ENCODE results near the gene TUT7.

Gene TUT7

DNA sequence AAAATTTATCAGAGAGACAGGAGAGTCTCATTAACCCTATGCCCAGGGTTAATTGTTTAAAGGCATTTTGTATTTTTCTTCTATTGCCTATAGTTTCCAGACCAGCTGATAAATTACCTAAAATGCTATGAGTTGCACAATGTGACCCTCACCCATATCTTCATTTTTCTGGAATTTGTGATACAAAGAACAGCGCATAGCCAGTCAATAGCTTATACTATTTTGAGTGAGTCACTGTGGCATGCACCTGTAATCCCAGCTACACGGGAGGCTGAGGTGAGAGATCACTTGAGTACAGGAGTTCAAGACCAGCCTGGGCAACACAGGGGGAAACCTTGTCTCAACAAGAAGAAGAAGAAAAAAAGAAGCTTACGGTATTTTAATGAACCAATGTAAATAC, 97.6 kb downstream of the TUT7 start:
- no peak for DNase-seq

- DNase-seq: no peak
Measured at GRCh38 chr9:86253577-86253976, 100.6 kb downstream of the TUT7 start.

DNA sequence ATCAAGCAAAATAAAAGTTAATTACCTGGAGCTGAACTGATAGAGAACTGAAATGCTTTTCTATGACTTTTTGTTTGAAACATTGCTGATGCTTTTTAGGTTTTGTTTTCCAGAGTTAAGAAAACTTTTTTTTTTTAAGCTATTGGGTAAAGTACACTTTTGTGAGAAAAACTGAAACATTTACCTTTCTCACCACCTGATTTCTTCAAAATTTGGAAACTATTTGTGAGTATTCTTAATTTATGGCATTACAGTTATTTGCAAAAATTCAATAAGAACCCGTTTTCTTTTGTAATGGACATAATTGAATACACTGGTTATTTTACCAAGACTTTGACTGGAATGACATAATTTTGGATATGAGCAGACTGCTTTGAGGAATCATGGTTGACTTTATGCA, 101.3 kb downstream of the TUT7 start:
- DNase-seq: no peak

- no peak for DNase-seq
Measured at GRCh38 chr9:86250123-86250522, 104.1 kb downstream of the TUT7 start.

DNA sequence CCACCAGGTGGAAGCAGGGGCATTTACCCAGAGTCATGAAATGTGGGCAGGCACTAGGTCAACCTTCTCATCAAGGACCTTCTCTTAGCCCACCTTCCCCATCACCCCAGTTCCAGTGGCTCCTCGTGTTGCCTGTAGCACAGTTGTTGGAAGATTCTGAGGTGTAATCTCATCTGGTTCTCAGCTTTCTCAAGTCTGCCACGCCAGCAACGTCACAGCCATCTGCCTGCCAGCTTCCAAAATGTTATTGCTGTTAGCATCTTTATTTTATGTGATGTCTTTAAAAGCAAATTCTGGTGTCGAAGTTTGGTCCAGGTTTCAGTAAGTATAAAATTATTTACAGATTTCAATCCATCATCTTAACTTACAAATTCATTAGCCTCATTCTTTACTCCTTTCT, 105.5 kb downstream of the TUT7 start:
- no peak for DNase-seq

DNA sequence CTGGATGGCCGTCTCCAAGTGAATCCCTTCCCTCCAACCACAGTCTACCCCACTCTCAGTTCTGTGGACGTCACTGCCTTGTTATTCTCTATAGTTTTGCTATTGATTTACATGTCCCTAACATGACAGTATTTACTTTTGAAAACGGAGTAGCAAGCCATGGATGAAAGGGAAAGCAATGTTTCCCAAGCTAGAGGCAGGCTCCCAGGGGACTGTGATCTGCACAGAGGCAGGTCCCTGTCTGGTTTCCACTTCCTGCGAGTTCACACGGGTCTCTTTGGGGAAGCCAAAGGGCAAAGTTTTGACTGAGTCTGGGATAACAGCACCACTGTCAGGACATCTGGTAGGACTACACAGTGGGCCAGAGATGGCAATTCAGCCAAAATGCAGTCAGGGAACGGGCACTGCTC, 107.5 kb downstream of the TUT7 start:
- DNase-seq: no peak

- no peak for DNase-seq
Measured at GRCh38 chr9:86242071-86242470, 112.1 kb downstream of the TUT7 start.

DNA sequence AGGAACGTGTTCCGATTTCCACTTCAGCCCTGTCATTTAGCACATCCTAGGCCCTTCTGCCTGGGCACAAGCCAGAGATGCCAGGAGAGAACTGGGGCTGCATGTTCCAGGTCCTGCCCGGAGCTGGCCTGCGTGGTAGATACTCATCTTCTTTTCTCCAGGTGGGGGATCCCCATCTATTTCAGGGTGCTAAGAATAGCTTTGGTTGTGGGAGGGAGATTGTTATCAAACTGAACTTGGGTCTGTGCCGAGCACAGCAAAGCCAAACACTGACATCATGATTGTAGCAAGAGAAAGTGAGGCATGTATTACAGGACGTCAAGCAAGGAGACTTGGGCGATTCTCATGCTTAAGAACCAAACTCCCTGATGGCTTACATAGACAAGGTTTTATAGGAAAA, 113.0 kb downstream of the TUT7 start:
- no peak for DNase-seq

- no peak for DNase-seq
Measured at GRCh38 chr9:86238861-86239770, 115.1 kb downstream of the TUT7 start.
